T-cell (primary cell): ENCODE data around the gene CALU. TPM values are rescaled to one million over a fixed set of nuclear protein-coding genes. Genes with fewer than 3 reads are reported as not detected.

ENCODE experiments used
- ATAC-seq, 4 experiments: fragments of 200-7000 bp in 3 of 4; fragments of 150-1000 bp in 1 of 4; cut with Tn5 transposase; replicated peaks in 1 of 4; 1 replicate in 3 of 4; 2 replicates in 1 of 4; pipeline ENCODE4 v1.10.0; 2021; ENCODE audit warnings: moderate library complexity in 3 of 4, mild to moderate bottlenecking in 2 of 4, moderate number of reproducible peaks in 1 of 4
- CTCF ChIA-PET, 2 donors: fragments of 300-600 bp; sonication (Branson Sonifier 250); formaldehyde crosslinking; loops; one replicate each; lab custom pipeline; 2022; ENCODE audit warnings: antibody characterized with exemption in 2 of 2; lab: Charles Lee
- POLR2A ChIA-PET, 2 donors: fragments of 300-600 bp; sonication (Branson Sonifier 250); formaldehyde crosslinking; loops; one replicate each; lab custom pipeline; 2022; ENCODE audit warnings: antibody characterized with exemption in 2 of 2; lab: Charles Lee
- DNase-seq, 35 experiments: peaks; one replicate each; pipeline versions ENCODE4 v3.0.0 to v3.0.0-alpha.2; 2013 to 2023
- H3K27ac ChIP-seq: one replicate; pipeline ENCODE4 v1.5.1; 2013; ENCODE audit warnings: low read length
- H3K27me3 ChIP-seq, 2 experiments: replicated peaks in 1 of 2; 1 replicate in 1 of 2; 2 replicates in 1 of 2; pipeline versions ENCODE4 v1.6.1 to v1.7.0; 2013; ENCODE audit warnings: low read length in 1 of 2, mixed read lengths in 1 of 2; ENCODE audit not compliant: control insufficient read depth in 2 of 2, insufficient read depth in 2 of 2; ENCODE audit errors: extremely low read depth in 1 of 2
- H3K36me3 ChIP-seq, 2 donors: 1 replicate in 1 of 2; 2 replicates in 1 of 2; pipeline versions ENCODE4 v1.6.1 to v1.7.0; 2013; ENCODE audit warnings: low read length in 1 of 2; ENCODE audit not compliant: control insufficient read depth in 2 of 2, insufficient read depth in 1 of 2; ENCODE audit errors: extremely low read depth in 1 of 2
- H3K4me1 ChIP-seq, 2 experiments: 1 replicate in 1 of 2; 2 replicates in 1 of 2; pipeline versions ENCODE4 v1.6.1 to v1.7.0; 2013; ENCODE audit warnings: low read length in 2 of 2, mixed read lengths in 1 of 2; ENCODE audit not compliant: insufficient read depth in 2 of 2, control insufficient read depth in 1 of 2; ENCODE audit errors: extremely low read depth in 1 of 2
- H3K4me3 ChIP-seq, 2 donors: 1 replicate in 1 of 2; 2 replicates in 1 of 2; pipeline versions ENCODE4 v1.5.1 to v1.7.0; 2013; ENCODE audit warnings: mild to moderate bottlenecking in 2 of 2, low read length in 1 of 2, moderate library complexity in 1 of 2; ENCODE audit not compliant: control insufficient read depth in 1 of 2; ENCODE audit errors: extremely low read depth in 1 of 2
- H3K9me3 ChIP-seq: 2 replicates; pipeline ENCODE4 v1.7.0; 2013
- H3K27ac Mint-ChIP-seq, 2 donors: one replicate each; pipeline ENCODE4 v1.8.0; 2020 to 2021; ENCODE audit warnings: mild to moderate bottlenecking in 2 of 2, mixed read lengths in 2 of 2
- H3K27me3 Mint-ChIP-seq, 2 donors: one replicate each; pipeline ENCODE4 v1.8.0; 2021 to 2022; ENCODE audit warnings: mixed read lengths in 2 of 2
- H3K36me3 Mint-ChIP-seq: one replicate; pipeline ENCODE4 v1.8.0; 2021; ENCODE audit warnings: mixed read lengths
- H3K4me1 Mint-ChIP-seq, 3 donors: one replicate each; pipeline ENCODE4 v1.8.0; 2020 to 2022; ENCODE audit warnings: mixed read lengths in 3 of 3, mild to moderate bottlenecking in 1 of 3
- H3K4me3 Mint-ChIP-seq, 3 donors: one replicate each; pipeline ENCODE4 v1.8.0; 2020 to 2022; ENCODE audit warnings: mild to moderate bottlenecking in 3 of 3, mixed read lengths in 3 of 3, moderate library complexity in 3 of 3
- H3K9me3 Mint-ChIP-seq, 3 donors: one replicate each; pipeline ENCODE4 v1.8.0; 2020 to 2022; ENCODE audit warnings: mixed read lengths in 3 of 3
- WGBS: methylation state at CpG from one replicate; pipeline ENCODE4 v1.1.5; 2013; ENCODE audit warnings: missing lambda C conversion rate; ENCODE audit not compliant: insufficient coverage; 5-methylcytosine and 5-hydroxymethylcytosine counted together
- total RNA-seq, 35 experiments: library from RNA in 6 of 35; stranded (reverse) in 6 of 35; fragments of 120-200 nt in 1 of 35; gene quantifications; one replicate each; pipeline versions ENCODE4 v1.2.1 to v1.2.4 and lab custom pipeline; 2013 to 2026

Gene CALU
- total RNA-seq, 5 donors from 2014 or later (not counting 1 experiment from before 2014, with no cell fraction given), result 15.8 to 23.4 (median 16.7) TPM

- ChIA-PET CTCF (interaction anchor here in 1 of 2 donors (0.5 to 1.1 kb wide), 2 partner anchors 23 to 1257 kb away, joined by 3 to 5 read pairs; no protein-coding TSS in a partner anchor), POLR2A (no interaction called here)
- H3K4me3 ChIP-seq, result no peak overlapping the region
- peaks cover 3 to 43% of the 10 kb centered on the region in 2 donors for H3K36me3 ChIP-seq
- 95% methylated on average over 3 of the region's 6 CpGs for WGBS
- no peaks in the 10 kb centered on the region for H3K9me3 ChIP-seq
- Mint-ChIP-seq H3K9me3 (no peaks in the 10 kb centered on the region), H3K27ac (no peak overlapping the region), H3K4me3 (no peak overlapping the region), H3K27me3 (no peaks in the 10 kb centered on the region), H3K36me3 (peaks cover 20% of the 10 kb centered on the region), H3K4me1 (peaks cover 21 to 33% (median 24%) of the 10 kb centered on the region in 3 donors)
- H3K27ac ChIP-seq, result no peak overlapping the region
- H3K27me3 ChIP-seq, result no peaks in the 10 kb centered on the region
- ATAC-seq, result no peak
- H3K4me1 ChIP-seq, result peaks cover 0 to 3% of the 10 kb centered on the region in 2 experiments
- no peak for DNase-seq
Measured at GRCh38 chr7:128747327-128748079, 8.3 kb downstream of the CALU start.

DNA sequence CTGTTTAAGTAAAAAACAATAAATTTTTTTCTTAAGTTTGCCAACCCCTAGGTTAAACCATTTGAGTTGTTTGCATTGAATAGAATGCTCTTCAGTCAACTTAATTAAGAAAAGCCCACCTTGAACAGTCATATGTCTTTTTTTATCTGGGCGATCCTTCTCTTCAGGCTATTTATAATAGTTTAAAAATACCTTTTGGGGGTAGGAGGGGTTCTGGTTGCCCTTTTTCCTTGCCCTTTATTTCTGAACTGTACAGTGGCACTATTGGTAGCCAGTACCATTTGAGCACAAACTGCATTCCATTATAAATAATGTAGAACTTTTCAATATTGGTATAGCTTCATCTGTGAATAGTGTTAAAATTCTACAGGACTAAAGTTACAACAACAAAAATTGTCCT, 13.1 kb downstream of the CALU start:
- Mint-ChIP-seq H3K27me3 (no peaks in the 10 kb centered on the region), H3K27ac (no peak overlapping the region), H3K4me1 (peaks cover 6 to 9% (median 8%) of the 10 kb centered on the region in 3 donors), H3K36me3 (peaks cover 40% of the 10 kb centered on the region), H3K4me3 (no peak overlapping the region), H3K9me3 (no peaks in the 10 kb centered on the region)
- ATAC-seq, result no peak
- Histone ChIP-seq H3K4me3 (no peak overlapping the region), H3K27ac (no peak overlapping the region), H3K36me3 (peaks cover 7 to 64% of the 10 kb centered on the region in 2 donors), H3K27me3 (no peaks in the 10 kb centered on the region), H3K4me1 (no peaks in the 10 kb centered on the region), H3K9me3 (no peaks in the 10 kb centered on the region)
- no peak for DNase-seq
- ChIA-PET POLR2A (interaction anchor here in 1 of 2 donors (0.5 kb wide), 1 partner anchor 14 kb away, joined by 3 read pairs; no protein-coding TSS in a partner anchor), CTCF (no interaction called here)
- WGBS, result no CpG with 5 or more reads among the region's 1 CpG

GRCh38 chr7:128755075-128755818, 16.1 kb downstream of the CALU start:
- Histone ChIP-seq H3K36me3 (peaks cover 4 to 63% of the 10 kb centered on the region in 2 donors), H3K27ac (no peak overlapping the region), H3K9me3 (no peaks in the 10 kb centered on the region), H3K27me3 (no peaks in the 10 kb centered on the region), H3K4me3 (no peak overlapping the region), H3K4me1 (no peaks in the 10 kb centered on the region)
- Mint-ChIP-seq H3K4me1 (peaks cover 0 to 3% (median 1%) of the 10 kb centered on the region in 3 donors), H3K4me3 (no peak overlapping the region), H3K36me3 (peaks cover 34% of the 10 kb centered on the region), H3K27ac (no peak overlapping the region), H3K27me3 (no peaks in the 10 kb centered on the region), H3K9me3 (no peaks in the 10 kb centered on the region)
- DNase-seq (no peak), ATAC-seq (no peak)
- ChIA-PET POLR2A (interaction anchor here in 1 of 2 donors (2.0 kb wide), 1 partner anchor 15 kb away, joined by 9 read pairs; no protein-coding TSS in a partner anchor), CTCF (interaction anchor here (0.5 to 1.1 kb wide), 2 partner anchors 125 to 278 kb away, joined by 3 to 5 read pairs; no protein-coding TSS in a partner anchor)
- WGBS, result 100% methylated on average over 1 of the region's 2 CpGs

- DNase-seq, result no peak
- Mint-ChIP-seq H3K4me3 (no peak overlapping the region), H3K36me3 (peaks cover 32% of the 10 kb centered on the region), H3K27ac (no peak overlapping the region), H3K4me1 (peaks cover 0 to 3% (median 1%) of the 10 kb centered on the region in 3 donors), H3K9me3 (no peaks in the 10 kb centered on the region), H3K27me3 (no peaks in the 10 kb centered on the region)
- WGBS, result 100% methylated on average over 1 of the region's 5 CpGs
- ATAC-seq, result no peak
- no peak overlapping the region for H3K27ac ChIP-seq
- ChIA-PET CTCF (interaction anchor here in 1 of 2 donors (0.5 kb wide), 1 partner anchor 12 kb away, joined by 5 read pairs; no protein-coding TSS in a partner anchor), POLR2A (no interaction called here)
- H3K4me3 ChIP-seq, result no peak overlapping the region
- no peaks in the 10 kb centered on the region for H3K4me1 ChIP-seq
- no peaks in the 10 kb centered on the region for H3K27me3 ChIP-seq
- H3K36me3 ChIP-seq, result peaks cover 4 to 61% of the 10 kb centered on the region in 2 donors
- no peaks in the 10 kb centered on the region for H3K9me3 ChIP-seq
Measured at GRCh38 chr7:128755819-128756476, 16.8 kb downstream of the CALU start.

DNA sequence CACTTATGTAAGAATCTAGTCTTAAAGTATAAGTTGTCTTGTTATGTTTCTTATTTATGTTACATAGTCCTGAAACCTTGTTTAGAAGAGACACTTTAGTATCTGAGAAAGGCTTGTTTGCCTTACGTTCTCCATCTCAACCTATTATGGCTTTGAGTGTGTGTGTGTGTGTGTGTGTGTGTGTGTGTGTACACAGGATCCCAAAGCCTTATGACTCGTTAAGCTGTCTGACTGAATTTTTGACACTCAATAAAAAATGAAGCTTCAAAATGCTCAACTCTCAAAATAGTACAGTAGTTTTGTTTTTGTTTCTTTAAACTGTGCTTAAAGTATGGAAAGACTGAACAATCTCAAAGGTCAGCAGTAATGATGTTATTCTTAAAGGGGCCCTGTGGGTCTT, 18.0 kb downstream of the CALU start:
- Mint-ChIP-seq H3K4me1 (peaks cover 0 to 3% (median 1%) of the 10 kb centered on the region in 3 donors), H3K27ac (no peak overlapping the region), H3K36me3 (peaks cover 41% of the 10 kb centered on the region), H3K9me3 (no peaks in the 10 kb centered on the region), H3K4me3 (no peak overlapping the region), H3K27me3 (no peaks in the 10 kb centered on the region)
- Histone ChIP-seq H3K4me3 (no peak overlapping the region), H3K27me3 (no peaks in the 10 kb centered on the region), H3K9me3 (no peaks in the 10 kb centered on the region), H3K4me1 (no peaks in the 10 kb centered on the region), H3K36me3 (peaks cover 4 to 60% of the 10 kb centered on the region in 2 donors), H3K27ac (no peak overlapping the region)
- POLR2A ChIA-PET, result interaction anchor here (0.7 to 1.0 kb wide), 2 partner anchors 17 to 297 kb away, joined by 3 to 4 read pairs; no protein-coding TSS in a partner anchor
- WGBS, result no CpG with 5 or more reads among the region's 2 CpGs
- CTCF ChIA-PET, result interaction anchor here in 1 of 2 donors (0.6 kb wide), 1 partner anchor 29 kb away, joined by 3 read pairs; no protein-coding TSS in a partner anchor
- ATAC-seq, result no peak
- no peak for DNase-seq

GRCh38 chr7:128758553-128758952, 19.4 kb downstream of the CALU start:
- Mint-ChIP-seq H3K9me3 (no peaks in the 10 kb centered on the region), H3K27ac (no peak overlapping the region), H3K36me3 (peaks cover 39% of the 10 kb centered on the region), H3K4me1 (peaks cover 0 to 1% (median 0%) of the 10 kb centered on the region in 3 donors), H3K27me3 (no peaks in the 10 kb centered on the region), H3K4me3 (no peak overlapping the region)
- no peak for DNase-seq
- H3K4me3 ChIP-seq, result no peak overlapping the region
- no peak overlapping the region for H3K27ac ChIP-seq
- no peaks in the 10 kb centered on the region for H3K27me3 ChIP-seq
- peaks cover 4 to 64% of the 10 kb centered on the region in 2 donors for H3K36me3 ChIP-seq
- 92% methylated on average over 1 of the region's 1 CpG for WGBS
- ChIA-PET POLR2A (interaction anchor here in 1 of 2 donors (1.2 kb wide), 1 partner anchor 19 kb away, joined by 5 read pairs; no protein-coding TSS in a partner anchor), CTCF (no interaction called here)
- H3K9me3 ChIP-seq, result no peaks in the 10 kb centered on the region
- H3K4me1 ChIP-seq, result no peaks in the 10 kb centered on the region
- ATAC-seq, result no peak
